ENCODE measurements around the gene SIK2.
"Not testable (repeated sequence)": the region's sequence is repeated elsewhere in the genome, so short reads cannot be mapped to it uniquely, and the experiment has no call there.

The SIK2 gene

GRCh38 chr11:111629499-111629898 is 27.2 kb downstream of the SIK2 start:
- DNase-seq: no peak

- no peak for DNase-seq
Observed at GRCh38 chr11:111631024-111631665, 28.9 kb downstream of the SIK2 start.

GRCh38 chr11:111631666-111632039 is 29.4 kb downstream of the SIK2 start:
- DNase-seq: no peak

- no peak for DNase-seq
Observed at GRCh38 chr11:111632516-111633220, 30.4 kb downstream of the SIK2 start.

- DNase-seq: no peak
Observed at GRCh38 chr11:111633248-111633647, 31.0 kb downstream of the SIK2 start.

- DNase-seq: peak; percentile 47
Observed at GRCh38 chr11:111633756-111634362, 31.6 kb downstream of the SIK2 start.

GRCh38 chr11:111634981-111635705 is 32.9 kb downstream of the SIK2 start:
- DNase-seq: no peak

GRCh38 chr11:111635706-111636045 is 33.4 kb downstream of the SIK2 start:
- no peak for DNase-seq

GRCh38 chr11:111637885-111638284 is 35.6 kb downstream of the SIK2 start:
- no peak for DNase-seq

- DNase-seq: no peak
Observed at GRCh38 chr11:111639226-111639925, 37.1 kb downstream of the SIK2 start.

GRCh38 chr11:111641339-111642015 is 39.2 kb downstream of the SIK2 start:
- no peak for DNase-seq

GRCh38 chr11:111642542-111642941 is 40.3 kb downstream of the SIK2 start:
- DNase-seq: no peak

GRCh38 chr11:111644922-111645321 is 42.7 kb downstream of the SIK2 start:
- DNase-seq: no peak

- no peak for DNase-seq
Observed at GRCh38 chr11:111645657-111646316, 43.5 kb downstream of the SIK2 start.

GRCh38 chr11:111651336-111651735 is 49.1 kb downstream of the SIK2 start:
- peak; percentile 62 for DNase-seq

GRCh38 chr11:111652184-111652583 is 49.9 kb downstream of the SIK2 start:
- DNase-seq: no peak

GRCh38 chr11:111654601-111655000 is 52.4 kb downstream of the SIK2 start:
- DNase-seq: no peak

GRCh38 chr11:111655924-111656323 is 53.7 kb downstream of the SIK2 start:
- no peak for DNase-seq

- DNase-seq: not testable (repeated sequence)
Observed at GRCh38 chr11:111657905-111658304, 55.7 kb downstream of the SIK2 start.

- not testable (repeated sequence) for DNase-seq
Observed at GRCh38 chr11:111658493-111658892, 56.2 kb downstream of the SIK2 start.

- DNase-seq: no peak
Observed at GRCh38 chr11:111659201-111660115, 57.2 kb downstream of the SIK2 start.

All from NCI-H146 (cell line).